GM23338 (cell line): ENCODE data around the gene KAT2B. TPM values are rescaled to one million over a fixed set of nuclear protein-coding genes. Genes with fewer than 3 reads are reported as not detected.

ENCODE experiments used
- ATAC-seq: fragments of 200-7000 bp; cut with Tn5 transposase; 3 replicates; pipeline ENCODE4 v1.9.1; 2020
- DNase-seq: peaks from one replicate; pipeline ENCODE4 v3.0.0-alpha.2; 2015; ENCODE audit warnings: low spot score
- H2AFZ ChIP-seq: fragments of 200-600 bp; sonication (generic); 2 replicates; pipeline ENCODE4 v1.8.0; 2016; ENCODE audit warnings: antibody characterized with exemption, mild to moderate bottlenecking, moderate library complexity
- H3F3A ChIP-seq: fragments of 200-600 bp; sonication (generic); replicated peaks from 2 replicates; pipeline ENCODE4 v1.8.0; 2017; ENCODE audit warnings: antibody characterized with exemption, mixed run types, low read depth
- H3K27ac ChIP-seq: fragments of 200-600 bp; sonication (generic); 2 replicates; pipeline ENCODE4 v1.6.1; 2016; ENCODE audit warnings: low read depth
- H3K27me3 ChIP-seq: fragments of 200-600 bp; sonication (generic); 2 replicates; pipeline ENCODE4 v1.8.0; 2016; ENCODE audit warnings: mild to moderate bottlenecking, mixed run types, moderate library complexity; ENCODE audit not compliant: insufficient read depth
- H3K36me3 ChIP-seq: fragments of 200-600 bp; sonication (generic); 2 replicates; pipeline ENCODE4 v1.8.0; 2016; ENCODE audit warnings: mild to moderate bottlenecking; ENCODE audit not compliant: insufficient read depth
- H3K4me1 ChIP-seq: fragments of 200-600 bp; sonication (generic); 2 replicates; pipeline ENCODE4 v1.8.0; 2016; ENCODE audit warnings: mild to moderate bottlenecking, moderate library complexity; ENCODE audit not compliant: insufficient read depth
- H3K4me2 ChIP-seq: fragments of 200-600 bp; sonication (generic); 2 replicates; pipeline ENCODE4 v1.7.1; 2017; ENCODE audit warnings: mixed run types
- H3K4me3 ChIP-seq: fragments of 200-600 bp; sonication (generic); 2 replicates; pipeline ENCODE4 v1.6.1; 2016; ENCODE audit warnings: mixed run types
- H3K79me2 ChIP-seq: fragments of 200-600 bp; sonication (generic); replicated peaks from 2 replicates; pipeline ENCODE4 v1.8.0; 2017; ENCODE audit warnings: mild to moderate bottlenecking; ENCODE audit not compliant: insufficient read depth
- H3K9me2 ChIP-seq: fragments of 200-600 bp; sonication (generic); 2 replicates; pipeline ENCODE4 v1.8.0; 2017; ENCODE audit not compliant: insufficient read depth
- H4K20me1 ChIP-seq: fragments of 200-600 bp; sonication (generic); replicated peaks from 2 replicates; pipeline ENCODE4 v1.8.0; 2017; ENCODE audit warnings: mild to moderate bottlenecking; ENCODE audit not compliant: insufficient read depth
- H3K27ac Mint-ChIP-seq: 2 replicates; pipeline ENCODE4 v1.8.0; 2020; ENCODE audit warnings: inconsistent platforms, mild to moderate bottlenecking, moderate library complexity, mixed read lengths
- H3K27me3 Mint-ChIP-seq: 3 replicates; pipeline ENCODE4 v1.8.0; 2022; ENCODE audit warnings: low read depth, mild to moderate bottlenecking, moderate library complexity, mixed read lengths, inconsistent platforms; ENCODE audit not compliant: insufficient read depth, poor library complexity
- H3K36me3 Mint-ChIP-seq: 3 replicates; pipeline ENCODE4 v1.8.0; 2021; ENCODE audit warnings: low read depth, mild to moderate bottlenecking, inconsistent platforms, moderate library complexity, mixed read lengths
- H3K4me1 Mint-ChIP-seq: 3 replicates; pipeline ENCODE4 v1.8.0; 2020; ENCODE audit warnings: mild to moderate bottlenecking, inconsistent platforms, mixed read lengths
- H3K4me3 Mint-ChIP-seq: 3 replicates; pipeline ENCODE4 v1.8.0; 2021; ENCODE audit warnings: moderate library complexity, mild to moderate bottlenecking, inconsistent platforms, mixed read lengths
- H3K9me3 Mint-ChIP-seq: 3 replicates; pipeline ENCODE4 v1.8.0; 2020; ENCODE audit warnings: moderate library complexity, mild to moderate bottlenecking, inconsistent platforms, mixed read lengths
- CREB1 ChIP-seq: fragments of 250-450 bp; sonication (Bioruptor Pico); IDR thresholded peaks from 2 replicates; pipeline ENCODE4 v1.5.0; 2020; ENCODE audit warnings: low read depth, mild to moderate bottlenecking, moderate library complexity
- EZH2phosphoT487 ChIP-seq: fragments of 200-600 bp; sonication (generic); IDR thresholded peaks from one replicate; pipeline ENCODE4 v1.8.1; 2018; ENCODE audit warnings: antibody characterized with exemption; ENCODE audit not compliant: unreplicated experiment
- JUNB ChIP-seq: IDR thresholded peaks from one replicate; pipeline ENCODE4 v1.6.1; 2016; ENCODE audit warnings: antibody characterized with exemption; ENCODE audit not compliant: unreplicated experiment
- POLR2AphosphoS5 ChIP-seq: IDR thresholded peaks from 2 replicates; pipeline ENCODE4 v1.6.1; 2016; ENCODE audit warnings: antibody characterized with exemption, low read depth
- ZNF114 ChIP-seq: fragments of 250-450 bp; sonication (Bioruptor Pico); IDR thresholded peaks from 2 replicates; pipeline ENCODE4 v1.5.0; 2020; ENCODE audit warnings: mild to moderate bottlenecking, moderate library complexity
- ZNF331 ChIP-seq: fragments of 250-450 bp; sonication (Bioruptor Pico); IDR thresholded peaks from 2 replicates; pipeline ENCODE4 v1.5.0; 2020; ENCODE audit warnings: low read depth, mild to moderate bottlenecking, moderate library complexity
- polyA plus RNA-seq: library from polyadenylated mRNA; unstranded; fragments of >200 nt; fragmentation: Nextera tagmentation; extraction: Ambion mirVana; gene quantifications from 2 replicates; pipeline ENCODE4 v1.2.1, GENCODE V29; 2016
- total RNA-seq: library from RNA; depleted of rRNA; stranded (reverse); fragments of >200 nt; shearing (Covaris generic); gene quantifications from 2 replicates; pipeline ENCODE4 v1.2.3, GENCODE V29; 2014
- TF ChIP-seq, protein P1 (sequence below), 2 experiments: fragments of 200-600 bp in 1 of 2; sonication (generic) in 1 of 2; conservative IDR thresholded peaks; 2 replicates each; pipeline versions ENCODE4 v1.5.1 to v1.6.1; 2016 to 2017; ENCODE audit warnings: antibody characterized with exemption in 2 of 2, low read depth in 2 of 2, mild to moderate bottlenecking in 2 of 2, moderate library complexity in 1 of 2
- TF ChIP-seq, protein P2 (sequence below): IDR thresholded peaks from one replicate; pipeline ENCODE4 v1.6.1; 2018; ENCODE audit warnings: antibody characterized with exemption; ENCODE audit not compliant: unreplicated experiment
- TF ChIP-seq, protein P3 (sequence below): IDR thresholded peaks from 2 replicates; pipeline ENCODE4 v1.6.1; 2016; ENCODE audit warnings: antibody characterized with exemption

KAT2B gene
- total and polyA plus RNA-seq, 2 experiments from 2014 or later, result 1.3 to 4.4 TPM

DNA sequence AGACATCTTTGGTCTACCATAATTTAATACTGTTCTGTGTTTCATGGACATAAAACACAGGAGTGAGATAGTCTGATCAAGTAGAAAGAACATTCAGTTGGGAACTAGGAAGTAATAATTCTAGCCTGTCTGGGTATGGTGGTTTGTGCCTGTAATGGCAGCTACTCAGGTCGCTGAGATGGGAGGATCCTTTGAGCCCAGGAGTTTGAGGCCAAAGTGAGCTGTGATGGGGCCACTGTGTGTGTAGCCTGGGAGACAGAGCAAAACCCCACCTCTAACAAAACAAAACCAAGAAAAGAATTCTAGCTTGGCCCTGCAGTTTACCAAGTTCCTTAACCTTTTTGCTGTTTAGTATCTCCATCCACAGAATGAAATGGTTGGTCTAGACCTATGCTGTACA is 36.8 kb downstream of the KAT2B start (continued):
- TF ChIP-seq, protein P1, sequence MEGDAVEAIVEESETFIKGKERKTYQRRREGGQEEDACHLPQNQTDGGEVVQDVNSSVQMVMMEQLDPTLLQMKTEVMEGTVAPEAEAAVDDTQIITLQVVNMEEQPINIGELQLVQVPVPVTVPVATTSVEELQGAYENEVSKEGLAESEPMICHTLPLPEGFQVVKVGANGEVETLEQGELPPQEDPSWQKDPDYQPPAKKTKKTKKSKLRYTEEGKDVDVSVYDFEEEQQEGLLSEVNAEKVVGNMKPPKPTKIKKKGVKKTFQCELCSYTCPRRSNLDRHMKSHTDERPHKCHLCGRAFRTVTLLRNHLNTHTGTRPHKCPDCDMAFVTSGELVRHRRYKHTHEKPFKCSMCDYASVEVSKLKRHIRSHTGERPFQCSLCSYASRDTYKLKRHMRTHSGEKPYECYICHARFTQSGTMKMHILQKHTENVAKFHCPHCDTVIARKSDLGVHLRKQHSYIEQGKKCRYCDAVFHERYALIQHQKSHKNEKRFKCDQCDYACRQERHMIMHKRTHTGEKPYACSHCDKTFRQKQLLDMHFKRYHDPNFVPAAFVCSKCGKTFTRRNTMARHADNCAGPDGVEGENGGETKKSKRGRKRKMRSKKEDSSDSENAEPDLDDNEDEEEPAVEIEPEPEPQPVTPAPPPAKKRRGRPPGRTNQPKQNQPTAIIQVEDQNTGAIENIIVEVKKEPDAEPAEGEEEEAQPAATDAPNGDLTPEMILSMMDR (conservative IDR thresholded peaks at IDR 0.05; ENCODE audit: low read depth in 2 of 2), result no peak
- no peak for TF ChIP-seq JUNB
- no peak for TF ChIP-seq ZNF114 (CRISPR knock-in tag)
- TF ChIP-seq POLR2AphosphoS5, result no peak
- TF ChIP-seq, protein P2, sequence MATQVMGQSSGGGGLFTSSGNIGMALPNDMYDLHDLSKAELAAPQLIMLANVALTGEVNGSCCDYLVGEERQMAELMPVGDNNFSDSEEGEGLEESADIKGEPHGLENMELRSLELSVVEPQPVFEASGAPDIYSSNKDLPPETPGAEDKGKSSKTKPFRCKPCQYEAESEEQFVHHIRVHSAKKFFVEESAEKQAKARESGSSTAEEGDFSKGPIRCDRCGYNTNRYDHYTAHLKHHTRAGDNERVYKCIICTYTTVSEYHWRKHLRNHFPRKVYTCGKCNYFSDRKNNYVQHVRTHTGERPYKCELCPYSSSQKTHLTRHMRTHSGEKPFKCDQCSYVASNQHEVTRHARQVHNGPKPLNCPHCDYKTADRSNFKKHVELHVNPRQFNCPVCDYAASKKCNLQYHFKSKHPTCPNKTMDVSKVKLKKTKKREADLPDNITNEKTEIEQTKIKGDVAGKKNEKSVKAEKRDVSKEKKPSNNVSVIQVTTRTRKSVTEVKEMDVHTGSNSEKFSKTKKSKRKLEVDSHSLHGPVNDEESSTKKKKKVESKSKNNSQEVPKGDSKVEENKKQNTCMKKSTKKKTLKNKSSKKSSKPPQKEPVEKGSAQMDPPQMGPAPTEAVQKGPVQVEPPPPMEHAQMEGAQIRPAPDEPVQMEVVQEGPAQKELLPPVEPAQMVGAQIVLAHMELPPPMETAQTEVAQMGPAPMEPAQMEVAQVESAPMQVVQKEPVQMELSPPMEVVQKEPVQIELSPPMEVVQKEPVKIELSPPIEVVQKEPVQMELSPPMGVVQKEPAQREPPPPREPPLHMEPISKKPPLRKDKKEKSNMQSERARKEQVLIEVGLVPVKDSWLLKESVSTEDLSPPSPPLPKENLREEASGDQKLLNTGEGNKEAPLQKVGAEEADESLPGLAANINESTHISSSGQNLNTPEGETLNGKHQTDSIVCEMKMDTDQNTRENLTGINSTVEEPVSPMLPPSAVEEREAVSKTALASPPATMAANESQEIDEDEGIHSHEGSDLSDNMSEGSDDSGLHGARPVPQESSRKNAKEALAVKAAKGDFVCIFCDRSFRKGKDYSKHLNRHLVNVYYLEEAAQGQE, result no peak
- TF ChIP-seq, protein P3, sequence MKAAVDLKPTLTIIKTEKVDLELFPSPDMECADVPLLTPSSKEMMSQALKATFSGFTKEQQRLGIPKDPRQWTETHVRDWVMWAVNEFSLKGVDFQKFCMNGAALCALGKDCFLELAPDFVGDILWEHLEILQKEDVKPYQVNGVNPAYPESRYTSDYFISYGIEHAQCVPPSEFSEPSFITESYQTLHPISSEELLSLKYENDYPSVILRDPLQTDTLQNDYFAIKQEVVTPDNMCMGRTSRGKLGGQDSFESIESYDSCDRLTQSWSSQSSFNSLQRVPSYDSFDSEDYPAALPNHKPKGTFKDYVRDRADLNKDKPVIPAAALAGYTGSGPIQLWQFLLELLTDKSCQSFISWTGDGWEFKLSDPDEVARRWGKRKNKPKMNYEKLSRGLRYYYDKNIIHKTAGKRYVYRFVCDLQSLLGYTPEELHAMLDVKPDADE, result no peak

DNA sequence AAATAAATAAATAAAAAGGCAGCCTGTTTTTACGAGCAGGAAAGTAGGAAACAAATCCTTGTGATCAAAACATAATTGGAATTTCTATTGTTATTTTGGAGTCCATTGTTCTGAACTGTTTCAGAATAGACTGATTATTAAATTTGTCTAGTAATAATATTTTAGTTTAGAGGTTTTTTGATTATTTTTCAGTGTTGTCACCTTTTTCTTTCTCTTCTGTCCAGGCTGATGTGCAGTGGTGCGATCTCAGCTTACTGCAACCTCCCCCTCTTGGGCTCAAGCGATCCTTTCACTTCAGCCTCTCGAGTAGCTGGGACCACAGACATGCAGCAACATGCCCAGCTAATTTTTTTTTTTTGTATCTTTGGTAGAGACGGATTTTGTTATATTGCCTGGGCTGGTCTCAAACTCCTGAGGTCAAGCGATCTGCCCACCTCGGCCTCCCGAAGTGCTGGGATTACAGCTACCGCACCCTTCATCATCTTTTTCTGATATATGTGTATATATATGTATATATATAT is 38.0 kb downstream of the KAT2B start:
- H3K9me3 Mint-ChIP-seq, result no peaks in the 10 kb centered on the region
- H3K4me3 Mint-ChIP-seq, result no peak overlapping the region
- no peak for ATAC-seq
- peaks cover 2% of the 10 kb centered on the region for H3K27me3 Mint-ChIP-seq
- Histone ChIP-seq H3K27ac (no peak overlapping the region), H2AFZ (no peak overlapping the region; the same call in 1 of the 2 replicates), H4K20me1 (no peaks in the 10 kb centered on the region), H3K79me2 (no peaks in the 10 kb centered on the region), H3K4me1 (peaks cover 19% of the 10 kb centered on the region), H3K4me3 (no peak overlapping the region), H3K9me2 (no peaks in the 10 kb centered on the region), H3K4me2 (no peak overlapping the region), H3F3A (no peaks in the 10 kb centered on the region), H3K27me3 (no peaks in the 10 kb centered on the region), H3K36me3 (no peaks in the 10 kb centered on the region)
- peaks cover 23% of the 10 kb centered on the region for H3K4me1 Mint-ChIP-seq
- no peak overlapping the region for H3K27ac Mint-ChIP-seq
- DNase-seq, result no peak
- TF ChIP-seq, protein P1 (conservative IDR thresholded peaks at IDR 0.05; ENCODE audit: low read depth in 2 of 2), result no peak
- TF ChIP-seq ZNF114 (CRISPR knock-in tag) (no peak), ZNF331 (no peak), EZH2phosphoT487 (no peak), CREB1 (no peak)
- no peaks in the 10 kb centered on the region for H3K36me3 Mint-ChIP-seq
